SK-N-MC (cell line): ENCODE data around the gene PPP1R26.

Experiments used
- EZH2 ChIP-seq: fragments of 200-600 bp; sonication (generic); IDR thresholded peaks from one replicate; pipeline ENCODE4 v1.6.1; 2017; ENCODE audit warnings: antibody characterized with exemption
- FOXP2 ChIP-seq: optimal IDR thresholded peaks from 2 replicates; pipeline ENCODE3; 2011; ENCODE audit warnings: mild to moderate bottlenecking, moderate library complexity; ENCODE audit not compliant: insufficient read depth; ENCODE audit errors: extremely low read length, control extremely low read depth
- POLR2AphosphoS5 ChIP-seq: IDR thresholded peaks from 2 replicates; pipeline ENCODE4 v1.6.1; 2012; ENCODE audit warnings: mild to moderate bottlenecking, low read depth, low read length, borderline replicate concordance

GRCh38 chr9:135500525-135501260, 21.1 kb downstream of the PPP1R26 start, which contains the start of gene MRPS2:
- no peak for TF ChIP-seq EZH2
- peak; percentile 89 for TF ChIP-seq POLR2AphosphoS5
- TF ChIP-seq FOXP2: peak; percentile 86
